Measurements from ENCODE around the gene NUP188.
"Not testable (repeated sequence)": the region's sequence is repeated elsewhere in the genome, so short reads cannot be mapped to it uniquely, and the experiment has no call there.

Gene NUP188

DNA sequence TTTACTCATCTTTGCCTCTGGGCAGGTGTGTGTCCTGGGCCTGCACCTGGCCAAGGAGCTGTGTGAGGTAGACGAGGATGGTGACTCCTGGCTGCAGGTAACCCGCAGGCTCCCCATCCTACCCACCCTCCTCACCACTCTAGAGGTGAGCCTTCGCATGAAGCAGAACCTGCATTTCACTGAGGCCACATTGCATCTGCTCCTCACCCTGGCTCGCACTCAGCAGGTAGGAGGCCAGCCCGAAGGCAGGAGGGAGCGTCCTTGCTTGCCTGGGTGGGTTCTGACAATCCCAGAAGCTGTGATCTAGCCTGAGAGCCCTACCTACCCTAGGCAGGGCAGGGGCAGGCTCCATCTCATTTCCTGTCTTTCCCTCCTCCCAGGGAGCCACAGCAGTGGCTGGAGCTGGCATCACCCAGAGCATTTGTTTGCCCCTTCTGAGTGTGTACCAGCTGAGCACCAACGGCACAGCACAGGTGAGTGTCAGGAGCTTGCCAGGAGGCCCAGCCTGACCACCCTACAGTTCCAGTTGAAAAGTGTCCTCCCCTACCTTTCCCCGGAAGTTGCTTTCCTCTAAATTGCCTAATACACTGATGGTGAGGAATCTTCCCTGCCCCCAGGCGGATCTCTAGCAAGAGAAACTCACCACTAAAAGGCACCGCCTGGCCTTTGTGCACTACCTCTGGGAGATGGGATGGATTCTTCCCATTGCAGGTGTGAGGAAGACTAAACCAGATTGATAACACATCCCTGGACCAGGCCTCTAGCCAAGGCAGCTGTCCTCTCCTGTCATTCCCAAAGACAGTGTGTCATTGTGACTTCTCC, 54.2 kb downstream of the NUP188 start:
- TF ChIP-seq, protein P1, sequence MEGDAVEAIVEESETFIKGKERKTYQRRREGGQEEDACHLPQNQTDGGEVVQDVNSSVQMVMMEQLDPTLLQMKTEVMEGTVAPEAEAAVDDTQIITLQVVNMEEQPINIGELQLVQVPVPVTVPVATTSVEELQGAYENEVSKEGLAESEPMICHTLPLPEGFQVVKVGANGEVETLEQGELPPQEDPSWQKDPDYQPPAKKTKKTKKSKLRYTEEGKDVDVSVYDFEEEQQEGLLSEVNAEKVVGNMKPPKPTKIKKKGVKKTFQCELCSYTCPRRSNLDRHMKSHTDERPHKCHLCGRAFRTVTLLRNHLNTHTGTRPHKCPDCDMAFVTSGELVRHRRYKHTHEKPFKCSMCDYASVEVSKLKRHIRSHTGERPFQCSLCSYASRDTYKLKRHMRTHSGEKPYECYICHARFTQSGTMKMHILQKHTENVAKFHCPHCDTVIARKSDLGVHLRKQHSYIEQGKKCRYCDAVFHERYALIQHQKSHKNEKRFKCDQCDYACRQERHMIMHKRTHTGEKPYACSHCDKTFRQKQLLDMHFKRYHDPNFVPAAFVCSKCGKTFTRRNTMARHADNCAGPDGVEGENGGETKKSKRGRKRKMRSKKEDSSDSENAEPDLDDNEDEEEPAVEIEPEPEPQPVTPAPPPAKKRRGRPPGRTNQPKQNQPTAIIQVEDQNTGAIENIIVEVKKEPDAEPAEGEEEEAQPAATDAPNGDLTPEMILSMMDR (IDR thresholded peaks at IDR 0.05; ENCODE audit: insufficient read depth, low read depth, low read length, missing control alignments) = no peak
- no peak for DNase-seq (ENCODE audit: low read depth)
- H3K4me3 ChIP-seq (ENCODE audit: low read length) = no peak overlapping the region

DNA sequence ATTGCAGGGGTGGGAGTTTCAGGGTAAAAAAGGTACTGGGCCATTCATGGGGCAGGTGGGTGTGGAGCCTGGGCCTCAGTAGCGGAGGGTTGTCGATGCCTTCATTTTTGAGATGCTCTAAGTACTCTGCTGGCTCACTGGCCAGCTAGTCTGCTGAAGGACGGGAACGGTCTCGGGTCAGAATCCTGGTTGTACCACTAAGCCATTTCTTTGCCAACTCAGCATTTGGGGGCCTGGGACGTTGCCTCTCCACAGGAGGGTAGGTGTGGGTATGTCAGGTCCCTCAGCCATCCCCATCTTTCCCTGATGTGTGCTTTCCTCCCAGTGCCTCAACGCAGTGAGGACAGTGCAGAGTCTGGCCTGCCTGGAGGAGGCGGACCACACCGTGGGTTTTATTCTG, 55.5 kb downstream of the NUP188 start:
- DNase-seq (ENCODE audit: low read depth) = no peak
- TF ChIP-seq, protein P1 (IDR thresholded peaks at IDR 0.05; ENCODE audit: insufficient read depth, low read depth, low read length, missing control alignments) = no peak
- no peak overlapping the region for H3K4me3 ChIP-seq (ENCODE audit: low read length)

DNA sequence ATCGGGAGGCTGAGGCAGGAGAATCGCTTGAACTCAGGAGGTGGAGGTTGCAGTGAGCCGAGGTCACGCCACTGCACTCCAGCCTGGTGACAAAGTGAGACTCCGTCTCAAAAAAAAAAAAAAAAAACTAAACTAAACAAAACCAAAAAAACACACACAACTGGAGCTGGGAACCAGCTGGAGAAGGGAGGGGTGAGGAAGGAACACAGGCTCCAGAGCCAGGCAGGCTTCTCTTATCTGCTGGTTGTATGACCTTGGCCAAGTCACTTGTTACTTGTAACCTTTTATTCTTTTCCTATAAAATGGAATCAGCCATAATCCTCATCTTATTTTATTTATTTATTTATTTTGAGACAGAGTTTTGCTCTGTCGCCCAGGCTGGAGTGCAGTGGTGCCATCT, 56.7 kb downstream of the NUP188 start:
- not testable (repeated sequence) for DNase-seq (ENCODE audit: low read depth); H3K4me3 ChIP-seq (ENCODE audit: low read length)

DNA sequence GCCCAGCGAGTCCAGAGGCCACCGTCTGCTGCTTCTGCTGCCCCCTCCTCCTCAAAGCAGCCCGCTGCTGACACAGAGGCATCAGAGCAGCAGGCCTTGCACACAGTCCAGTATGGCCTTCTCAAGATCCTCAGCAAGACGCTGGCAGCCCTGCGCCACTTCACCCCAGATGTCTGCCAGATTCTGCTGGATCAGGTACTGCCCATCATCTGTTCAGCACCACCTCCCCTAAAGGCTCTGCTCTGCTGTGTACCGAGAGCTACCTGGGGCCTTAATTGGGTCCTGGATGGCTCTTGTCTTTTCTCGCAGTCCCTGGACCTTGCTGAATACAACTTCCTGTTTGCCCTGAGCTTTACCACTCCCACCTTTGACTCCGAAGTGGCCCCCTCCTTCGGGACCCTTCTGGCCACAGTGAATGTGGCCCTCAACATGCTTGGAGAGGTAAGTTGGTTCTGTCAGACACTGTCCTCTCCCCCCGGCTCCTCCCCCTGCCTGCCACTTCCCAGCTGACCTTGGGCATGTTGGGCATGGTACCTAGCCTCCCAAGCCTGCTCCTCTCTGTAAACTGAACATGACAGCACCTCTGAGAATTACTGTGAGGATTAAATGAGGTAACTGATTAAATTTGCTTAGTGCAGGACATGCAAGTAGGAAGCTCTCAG, 58.0 kb downstream of the NUP188 start:
- no peak overlapping the region for H3K4me3 ChIP-seq (ENCODE audit: low read length)
- DNase-seq (ENCODE audit: low read depth) = no peak
- TF ChIP-seq, protein P1 (IDR thresholded peaks at IDR 0.05; ENCODE audit: insufficient read depth, low read depth, low read length, missing control alignments) = no peak

DNA sequence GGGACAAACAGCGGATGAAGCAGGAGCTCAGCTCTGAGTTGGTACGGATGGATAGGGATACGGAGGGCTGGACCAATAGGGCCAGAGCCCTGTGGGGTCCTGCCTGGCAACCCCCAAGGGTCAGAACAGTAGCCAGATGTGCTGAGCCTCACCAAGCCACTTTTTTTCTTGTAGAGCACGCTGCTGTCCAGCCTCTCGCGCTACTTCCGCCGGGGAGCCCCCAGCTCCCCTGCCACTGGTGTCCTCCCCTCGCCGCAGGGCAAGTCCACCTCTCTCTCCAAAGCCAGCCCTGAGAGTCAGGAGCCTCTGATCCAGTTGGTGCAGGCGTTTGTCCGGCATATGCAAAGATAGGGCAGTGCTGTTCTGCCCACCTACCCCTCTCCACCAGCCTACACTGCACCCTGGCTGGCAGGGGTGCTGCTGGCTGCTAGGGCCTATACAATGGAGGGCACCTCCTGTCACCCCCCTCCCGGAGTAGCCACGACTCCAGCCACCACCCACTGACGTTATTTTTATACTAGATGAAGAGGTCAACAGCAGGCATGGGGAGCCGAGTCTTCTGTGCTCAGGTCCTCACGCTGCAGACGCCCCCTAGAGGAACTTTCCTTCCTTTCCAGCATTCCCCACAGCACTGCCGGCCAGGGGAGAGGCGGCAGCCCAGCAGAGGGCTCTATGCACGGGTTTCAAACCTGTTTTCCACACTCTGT, 59.0 kb downstream of the NUP188 start:
- DNase-seq (ENCODE audit: low read depth) = peak; percentile 76
- TF ChIP-seq, protein P1 (IDR thresholded peaks at IDR 0.05; ENCODE audit: insufficient read depth, low read depth, low read length, missing control alignments) = peak; percentile 86
- H3K4me3 ChIP-seq (ENCODE audit: low read length) = no peak overlapping the region

DNA sequence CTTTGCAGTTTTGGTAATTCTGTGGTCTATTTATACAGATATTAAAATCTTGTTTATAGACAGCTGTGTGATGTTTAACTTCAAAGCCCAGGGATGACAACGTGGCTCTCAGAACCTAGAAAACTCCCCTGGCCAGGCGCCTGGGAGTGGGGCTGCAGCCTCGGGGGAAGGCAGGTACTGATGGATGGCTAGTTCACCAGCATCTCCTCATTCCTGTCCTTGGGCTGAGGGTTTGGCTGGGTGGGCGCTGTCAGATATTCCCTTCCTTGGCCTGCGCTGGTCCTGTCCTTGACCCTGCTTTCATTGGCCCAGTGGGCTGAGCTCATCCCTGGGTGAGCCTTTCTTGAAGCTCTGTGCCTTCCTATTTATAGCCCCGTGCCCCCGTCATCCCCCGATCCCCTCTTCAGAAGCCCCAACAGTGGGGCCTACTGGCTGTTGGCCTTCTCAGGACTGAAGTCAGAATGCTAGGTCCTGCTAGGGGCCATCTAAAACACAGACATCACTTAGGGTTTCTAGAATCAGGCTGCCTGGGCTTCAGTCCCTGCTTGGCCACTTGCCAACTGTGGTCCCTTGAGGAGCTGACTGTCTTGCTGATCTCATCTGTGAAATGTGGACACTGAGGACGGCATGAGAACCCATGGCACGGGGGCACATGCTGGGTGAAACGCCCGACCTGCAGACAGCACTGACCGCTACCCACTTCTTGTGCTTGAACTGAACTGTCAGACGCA, 59.7 kb downstream of the NUP188 start:
- no peak overlapping the region for H3K4me3 ChIP-seq (ENCODE audit: low read length)
- DNase-seq (ENCODE audit: low read depth) = no peak
- TF ChIP-seq, protein P1 (IDR thresholded peaks at IDR 0.05; ENCODE audit: insufficient read depth, low read depth, low read length, missing control alignments) = no peak
